ENCODE results near the gene HDAC11. TPM values are rescaled to one million over a fixed set of nuclear protein-coding genes. Genes with fewer than 3 reads are reported as not detected.

HDAC11 gene
- total RNA-seq, 4 donors from 2014 or later, result 7.4 to 20.6 (median 11.7) TPM

- Histone ChIP-seq H3K27me3 (no peaks in the 10 kb centered on the region), H3K27ac (no peak overlapping the region), H3K9me3 (no peaks in the 10 kb centered on the region), H3K4me1 (no peaks in the 10 kb centered on the region), H3K4me3 (no peak overlapping the region), H3K36me3 (no peaks in the 10 kb centered on the region)
- intact Hi-C loops (cut with DNase I; ENCODE audit: low total_unique reads), result no loop called here
- DNase-seq, result no peak
- TF ChIP-seq POLR2A (IDR thresholded peaks at IDR 0.05), result no peak
- TF ChIP-seq CTCF (IDR thresholded peaks at IDR 0.05), result no peak
Measured at GRCh38 chr3:13462125-13462629, 17.9 kb upstream of the HDAC11 start.

- intact Hi-C loops (cut with DNase I; ENCODE audit: low total_unique reads), result no loop called here
Measured at GRCh38 chr3:13462822-13463221, 17.3 kb upstream of the HDAC11 start.

GRCh38 chr3:13463618-13464400 is 16.3 kb upstream of the HDAC11 start:
- Histone ChIP-seq H3K4me1 (no peaks in the 10 kb centered on the region), H3K9me3 (no peaks in the 10 kb centered on the region), H3K36me3 (no peaks in the 10 kb centered on the region), H3K27ac (no peak overlapping the region), H3K4me3 (no peak overlapping the region), H3K27me3 (no peaks in the 10 kb centered on the region)
- TF ChIP-seq CTCF (IDR thresholded peaks at IDR 0.05), result no peak
- no peak for TF ChIP-seq POLR2A (IDR thresholded peaks at IDR 0.05)
- DNase-seq, result no peak
- intact Hi-C loops (cut with DNase I; ENCODE audit: low total_unique reads), result no loop called here

More at GRCh38 chr3:13462822-13463221, 17.3 kb upstream of the HDAC11 start:
- Histone ChIP-seq H3K27me3 (no peaks in the 10 kb centered on the region), H3K36me3 (no peaks in the 10 kb centered on the region), H3K27ac (no peak overlapping the region), H3K4me3 (no peak overlapping the region), H3K4me1 (no peaks in the 10 kb centered on the region), H3K9me3 (no peaks in the 10 kb centered on the region)
- no peak for DNase-seq
- TF ChIP-seq CTCF (IDR thresholded peaks at IDR 0.05), result no peak
- no peak for TF ChIP-seq POLR2A (IDR thresholded peaks at IDR 0.05)

GRCh38 chr3:13465236-13465873 is 14.8 kb upstream of the HDAC11 start:
- Histone ChIP-seq H3K27me3 (no peaks in the 10 kb centered on the region), H3K4me3 (no peak overlapping the region), H3K4me1 (no peaks in the 10 kb centered on the region), H3K9me3 (no peaks in the 10 kb centered on the region), H3K36me3 (no peaks in the 10 kb centered on the region), H3K27ac (no peak overlapping the region)
- intact Hi-C loops (cut with DNase I; ENCODE audit: low total_unique reads), result no loop called here
- no peak for TF ChIP-seq POLR2A (IDR thresholded peaks at IDR 0.05)
- no peak for TF ChIP-seq CTCF (IDR thresholded peaks at IDR 0.05)
- no peak for DNase-seq

- H3K27ac ChIP-seq, result no peak overlapping the region
- H3K36me3 ChIP-seq, result no peaks in the 10 kb centered on the region
- intact Hi-C loops (cut with DNase I; ENCODE audit: low total_unique reads), result no loop called here
- H3K4me1 ChIP-seq, result no peaks in the 10 kb centered on the region
- no peaks in the 10 kb centered on the region for H3K27me3 ChIP-seq
- H3K9me3 ChIP-seq, result no peaks in the 10 kb centered on the region
- TF ChIP-seq CTCF (IDR thresholded peaks at IDR 0.05), result no peak
- no peak for TF ChIP-seq POLR2A (IDR thresholded peaks at IDR 0.05)
- no peak for DNase-seq
- H3K4me3 ChIP-seq, result no peak overlapping the region
Measured at GRCh38 chr3:13466781-13467180, 13.3 kb upstream of the HDAC11 start.

All from uterus (tissue), 4 donors.